Neuron (in vitro differentiated cells): ENCODE measurements around the gene SMPDL3A.
"Not testable (repeated sequence)": the region's sequence is repeated elsewhere in the genome, so short reads cannot be mapped to it uniquely, and the experiment has no call there.

Experiments
- H2AFZ ChIP-seq: one replicate; pipeline ENCODE4 v1.6.1; 2013; ENCODE audit warnings: low read depth, mild to moderate bottlenecking, inconsistent platforms, low read length, moderate library complexity
- H3K27me3 ChIP-seq: one replicate; pipeline ENCODE4 v1.6.1; 2013; ENCODE audit warnings: low read length; ENCODE audit not compliant: insufficient read depth
- H3K36me3 ChIP-seq: one replicate; pipeline ENCODE4 v1.6.1; 2013; ENCODE audit warnings: low read length; ENCODE audit not compliant: insufficient read depth
- H3K4me1 ChIP-seq: one replicate; pipeline ENCODE4 v1.6.1; 2013; ENCODE audit warnings: low read length; ENCODE audit not compliant: insufficient read depth
- H3K4me3 ChIP-seq: 2 replicates; pipeline ENCODE4 v1.5.1; 2013; ENCODE audit warnings: mild to moderate bottlenecking, low read length, moderate library complexity
- H3K9me3 ChIP-seq: one replicate; pipeline ENCODE4 v1.6.1; 2013; ENCODE audit warnings: low read length

SMPDL3A gene

GRCh38 chr6:122789182-122790027 lies at the start of gene SMPDL3A:
Gene SMPDL3A, plus strand, starts transcription at chr6:122789258. Its CDS starts 89 bp downstream, at chr6:122789347.
- peaks cover 31% of the 10 kb centered on the region for H3K4me1 ChIP-seq
- H3K27me3 ChIP-seq = no peaks in the 10 kb centered on the region
- no peaks in the 10 kb centered on the region for H3K36me3 ChIP-seq
- H2AFZ ChIP-seq = peak within 1 kb of the TSS; percentile 56
- peak within 1 kb of the TSS; percentile 75 for H3K4me3 ChIP-seq
- H3K9me3 ChIP-seq = no peaks in the 10 kb centered on the region

GRCh38 chr6:122740091-122740490 lies 49.0 kb upstream of the SMPDL3A start:
- H3K9me3 ChIP-seq = no peaks in the 10 kb centered on the region
- peaks cover 11% of the 10 kb centered on the region for H3K4me1 ChIP-seq
- H3K27me3 ChIP-seq = no peaks in the 10 kb centered on the region
- H3K4me3 ChIP-seq = no peak overlapping the region
- no peaks in the 10 kb centered on the region for H3K36me3 ChIP-seq
- H2AFZ ChIP-seq = no peak overlapping the region

GRCh38 chr6:122740936-122741335 lies 48.1 kb upstream of the SMPDL3A start:
- H3K36me3 ChIP-seq = no peaks in the 10 kb centered on the region
- H3K9me3 ChIP-seq = no peaks in the 10 kb centered on the region
- no peaks in the 10 kb centered on the region for H3K27me3 ChIP-seq
- no peak overlapping the region for H2AFZ ChIP-seq
- peaks cover 3% of the 10 kb centered on the region for H3K4me1 ChIP-seq
- H3K4me3 ChIP-seq = no peak overlapping the region

DNA sequence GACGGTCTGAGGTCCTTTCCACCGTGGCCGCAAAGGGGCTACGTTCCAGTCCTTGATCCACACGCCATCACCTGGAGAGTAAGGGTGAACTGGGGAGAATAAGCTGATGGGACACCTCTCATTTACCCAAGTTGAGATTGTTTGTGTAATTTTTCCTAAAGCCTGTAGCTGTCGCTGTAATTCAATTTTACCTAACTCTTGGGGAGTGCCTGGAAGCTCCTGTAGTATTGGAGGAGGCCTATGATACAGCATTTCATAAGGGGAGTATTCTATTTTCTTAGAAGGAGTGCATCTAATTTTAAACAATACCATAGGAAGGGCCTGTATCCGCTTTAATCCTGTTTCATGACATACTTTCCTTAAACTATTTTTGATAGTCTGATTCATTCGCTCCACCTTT lies 44.8 kb upstream of the SMPDL3A start:
- H3K36me3 ChIP-seq, H3K9me3 ChIP-seq, H3K27me3 ChIP-seq, H3K4me3 ChIP-seq, H2AFZ ChIP-seq, H3K4me1 ChIP-seq: not testable (repeated sequence)

DNA sequence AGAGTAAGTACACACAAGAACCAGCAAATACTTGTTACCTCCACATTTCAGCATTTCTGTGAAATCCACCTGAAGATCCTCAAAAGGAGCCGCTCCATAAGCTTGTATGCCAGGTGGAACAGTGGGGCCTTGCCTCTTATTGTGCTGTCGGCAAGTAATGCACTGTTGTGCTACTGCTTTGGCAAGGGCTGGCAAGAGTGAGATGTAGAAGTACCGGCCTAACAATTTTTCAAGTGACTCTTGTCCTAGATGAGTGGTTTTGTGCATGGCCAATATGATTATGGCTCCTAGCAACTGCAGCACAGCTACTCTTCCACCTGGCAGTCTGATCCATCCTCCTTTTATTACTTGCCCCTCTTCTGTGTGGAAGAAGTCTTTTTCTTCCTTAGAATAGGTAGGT lies 44.2 kb upstream of the SMPDL3A start:
- not testable (repeated sequence) for H2AFZ ChIP-seq, H3K9me3 ChIP-seq, H3K4me3 ChIP-seq, H3K27me3 ChIP-seq, H3K4me1 ChIP-seq, H3K36me3 ChIP-seq

GRCh38 chr6:122746688-122747087 lies 42.4 kb upstream of the SMPDL3A start:
- H3K27me3 ChIP-seq = no peaks in the 10 kb centered on the region
- H3K4me3 ChIP-seq = no peak overlapping the region
- H3K36me3 ChIP-seq = no peaks in the 10 kb centered on the region
- no peaks in the 10 kb centered on the region for H3K9me3 ChIP-seq
- no peaks in the 10 kb centered on the region for H3K4me1 ChIP-seq
- H2AFZ ChIP-seq = no peak overlapping the region

DNA sequence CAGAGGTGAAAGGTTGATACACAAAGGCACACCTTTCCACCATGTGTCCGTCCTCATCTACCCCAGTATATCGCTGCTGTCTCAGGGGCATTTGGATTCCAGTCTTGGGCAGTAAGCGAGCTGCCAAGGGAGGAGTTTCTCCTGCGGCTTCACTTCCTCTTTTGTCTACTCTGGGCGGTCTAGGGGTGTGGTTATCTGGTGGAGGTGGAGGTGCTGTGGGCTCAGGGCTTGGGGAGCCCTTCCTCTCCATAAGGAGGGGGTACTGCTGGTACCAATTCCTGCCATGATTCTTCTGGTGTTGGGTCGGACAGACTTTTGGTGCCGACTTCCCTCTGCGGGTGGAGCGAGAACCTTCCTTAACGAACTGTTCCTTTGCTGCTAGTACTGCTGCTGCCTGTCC lies 41.5 kb upstream of the SMPDL3A start:
- H3K4me3 ChIP-seq = no peak overlapping the region
- H3K27me3 ChIP-seq = no peaks in the 10 kb centered on the region
- no peak overlapping the region for H2AFZ ChIP-seq
- no peaks in the 10 kb centered on the region for H3K9me3 ChIP-seq
- H3K4me1 ChIP-seq = no peaks in the 10 kb centered on the region
- no peaks in the 10 kb centered on the region for H3K36me3 ChIP-seq

DNA sequence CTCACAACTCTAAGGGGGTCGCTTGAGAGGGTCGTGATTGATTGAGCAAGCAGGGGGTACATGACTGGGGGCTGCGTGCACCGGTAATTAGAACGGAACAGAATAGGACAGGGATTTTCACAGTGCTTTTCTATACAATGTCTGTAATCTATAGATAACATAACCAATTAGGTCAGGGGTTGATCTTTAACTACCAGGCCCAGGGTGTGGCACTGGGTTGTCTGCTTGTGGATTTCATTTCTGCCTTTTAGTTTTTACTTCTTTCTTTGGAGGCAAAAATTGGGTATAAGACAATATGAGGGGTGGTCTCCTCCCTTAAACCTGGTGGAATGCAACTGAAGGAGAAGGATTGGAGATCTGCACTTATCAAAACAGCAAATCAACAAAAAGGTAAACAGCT lies 40.1 kb upstream of the SMPDL3A start:
- not testable (repeated sequence) for H3K36me3 ChIP-seq, H2AFZ ChIP-seq, H3K9me3 ChIP-seq, H3K27me3 ChIP-seq, H3K4me1 ChIP-seq, H3K4me3 ChIP-seq

DNA sequence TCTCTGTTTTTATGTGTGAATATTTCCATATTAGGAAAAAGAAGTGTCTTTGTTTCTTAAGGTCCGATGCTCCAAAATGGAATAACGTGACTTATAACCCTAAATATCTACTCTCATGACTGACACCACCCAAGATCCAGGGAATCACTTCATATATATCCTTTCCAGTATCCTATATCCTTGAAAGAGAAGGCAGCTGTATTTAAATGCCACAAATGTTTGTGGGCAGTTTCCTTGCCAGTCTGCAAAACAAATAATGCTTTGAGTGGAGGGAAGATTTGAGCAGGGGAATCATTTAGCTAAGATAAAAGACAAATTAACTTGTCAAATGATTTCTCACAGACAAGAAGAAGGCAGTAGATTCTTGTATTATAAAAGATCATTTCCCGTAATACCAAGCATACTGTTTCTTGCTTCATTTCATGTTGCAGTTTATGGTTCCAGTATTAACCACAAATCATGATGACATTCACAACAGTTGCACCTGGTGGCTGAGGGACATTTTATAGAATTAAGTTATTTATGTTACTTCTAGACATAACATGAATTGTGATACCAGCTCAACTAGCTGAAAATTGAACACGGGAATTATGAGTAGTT lies 39.5 kb upstream of the SMPDL3A start:
- Histone ChIP-seq H3K36me3 (no peaks in the 10 kb centered on the region), H3K4me3 (no peak overlapping the region)

DNA sequence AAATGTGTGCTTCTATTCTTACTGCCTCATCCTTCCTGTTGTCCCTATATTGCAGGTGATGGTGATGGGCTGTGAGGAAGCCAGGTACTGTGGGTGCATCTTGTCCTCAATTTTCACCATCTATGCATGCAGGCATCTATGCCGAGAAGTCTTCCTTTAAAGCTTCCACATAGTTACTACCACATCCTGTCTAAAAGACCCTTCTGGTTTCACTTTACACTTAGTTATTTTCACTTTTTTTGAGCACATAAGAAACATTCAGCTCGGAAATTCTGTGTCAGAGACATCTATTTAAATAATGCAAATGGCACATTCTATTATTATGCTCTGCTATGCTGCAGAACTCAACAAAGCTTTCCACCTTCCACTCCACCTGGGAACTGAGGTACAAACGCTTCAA lies 37.7 kb upstream of the SMPDL3A start:
- H2AFZ ChIP-seq = no peak overlapping the region
- no peaks in the 10 kb centered on the region for H3K36me3 ChIP-seq
- no peaks in the 10 kb centered on the region for H3K9me3 ChIP-seq
- no peaks in the 10 kb centered on the region for H3K27me3 ChIP-seq
- H3K4me1 ChIP-seq = peaks cover 4% of the 10 kb centered on the region
- no peak overlapping the region for H3K4me3 ChIP-seq

More for the DNA sequence above, 39.5 kb upstream of the SMPDL3A start:
- H3K9me3 ChIP-seq = no peaks in the 10 kb centered on the region
- H3K27me3 ChIP-seq = no peaks in the 10 kb centered on the region
- peaks cover 4% of the 10 kb centered on the region for H3K4me1 ChIP-seq
- no peak overlapping the region for H2AFZ ChIP-seq

DNA sequence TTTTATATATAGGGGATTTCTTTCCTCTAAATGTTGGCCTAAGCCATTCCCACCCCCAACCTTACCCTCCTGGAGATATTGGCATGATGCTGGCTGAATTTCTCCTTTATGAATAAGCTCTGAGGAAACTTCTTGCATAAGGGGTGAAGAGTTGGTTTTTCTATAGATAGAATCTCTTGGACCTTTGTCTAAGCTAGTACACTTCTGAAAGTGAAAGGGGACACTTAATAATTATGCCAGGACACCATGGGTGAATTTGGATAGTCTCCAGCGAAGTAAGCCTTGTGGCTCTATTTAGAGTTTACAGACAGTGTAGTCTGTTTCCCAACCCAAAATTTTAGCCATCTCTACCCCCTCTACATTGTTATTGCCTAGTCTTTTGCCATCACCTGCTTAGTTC lies 36.6 kb upstream of the SMPDL3A start:
- Histone ChIP-seq H2AFZ (no peak overlapping the region), H3K9me3 (no peaks in the 10 kb centered on the region), H3K36me3 (no peaks in the 10 kb centered on the region)

GRCh38 chr6:122753000-122753687 lies 35.9 kb upstream of the SMPDL3A start:
- no peak overlapping the region for H2AFZ ChIP-seq
- no peaks in the 10 kb centered on the region for H3K36me3 ChIP-seq
- H3K27me3 ChIP-seq = no peaks in the 10 kb centered on the region
- H3K9me3 ChIP-seq = no peaks in the 10 kb centered on the region
- H3K4me1 ChIP-seq = peaks cover 4% of the 10 kb centered on the region
- H3K4me3 ChIP-seq = no peak overlapping the region

More for the DNA sequence above, 36.6 kb upstream of the SMPDL3A start:
- peaks cover 4% of the 10 kb centered on the region for H3K4me1 ChIP-seq
- H3K4me3 ChIP-seq = no peak overlapping the region
- no peaks in the 10 kb centered on the region for H3K27me3 ChIP-seq

DNA sequence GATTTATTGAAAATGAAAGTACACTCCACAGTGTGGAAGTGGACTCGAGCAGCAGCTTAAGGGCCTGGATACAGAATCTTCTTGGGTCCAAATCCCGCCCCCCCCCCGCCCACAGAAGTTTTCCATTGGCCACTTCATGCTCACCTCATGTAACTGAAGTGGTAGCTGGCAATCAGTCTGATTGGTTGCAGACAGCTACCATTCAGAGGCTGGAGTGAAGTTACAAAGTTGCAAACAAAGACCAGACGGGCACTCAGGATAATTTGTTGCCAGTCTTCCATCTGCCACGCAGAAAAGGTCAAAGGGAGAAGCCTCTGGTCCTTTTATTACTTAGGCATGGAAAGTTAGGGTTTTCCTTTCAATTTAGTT lies 35.4 kb upstream of the SMPDL3A start:
- no peak overlapping the region for H2AFZ ChIP-seq
- no peaks in the 10 kb centered on the region for H3K9me3 ChIP-seq

More for the DNA sequence above, 35.4 kb upstream of the SMPDL3A start:
- Histone ChIP-seq H3K36me3 (no peaks in the 10 kb centered on the region), H3K4me1 (peaks cover 4% of the 10 kb centered on the region), H3K27me3 (no peaks in the 10 kb centered on the region), H3K4me3 (no peak overlapping the region)
